Activated CD8-positive, alpha-beta T cell treated with anti-CD3 and anti-CD28 coated beads for 36 hours (primary cell): ENCODE results near the gene ITGB6. TPM values are rescaled to one million over a fixed set of nuclear protein-coding genes. Genes with fewer than 3 reads are reported as not detected.

Source experiments
- ATAC-seq: fragments of 200-7000 bp; cut with Tn5 transposase; one replicate; pipeline ENCODE4 v1.10.0; 2021; ENCODE audit warnings: mild to moderate bottlenecking, moderate library complexity
- CTCF ChIA-PET: fragments of 350-600 bp; sonication (Branson Sonifier 250); formaldehyde crosslinking; loops from one replicate; lab custom pipeline; 2021; ENCODE audit warnings: antibody characterized with exemption; lab: Charles Lee
- POLR2A ChIA-PET: fragments of 350-600 bp; sonication (Branson Sonifier 250); formaldehyde crosslinking; loops from one replicate; lab custom pipeline; 2021; ENCODE audit warnings: antibody characterized with exemption; lab: Charles Lee
- DNase-seq: peaks from one replicate; pipeline ENCODE4 v3.0.0-alpha.2; 2020
- H3K27ac Mint-ChIP-seq: one replicate; pipeline ENCODE4 v1.8.0; 2021; ENCODE audit warnings: mild to moderate bottlenecking, mixed read lengths
- H3K27me3 Mint-ChIP-seq: one replicate; pipeline ENCODE4 v1.8.0; 2021; ENCODE audit warnings: mixed read lengths
- H3K36me3 Mint-ChIP-seq: one replicate; pipeline ENCODE4 v1.8.0; 2021; ENCODE audit warnings: low read depth, mixed read lengths
- H3K4me1 Mint-ChIP-seq: one replicate; pipeline ENCODE4 v1.8.0; 2021; ENCODE audit warnings: low read depth, mixed read lengths
- H3K4me3 Mint-ChIP-seq: one replicate; pipeline ENCODE4 v1.8.0; 2021; ENCODE audit warnings: mild to moderate bottlenecking, moderate library complexity, mixed read lengths
- H3K9me3 Mint-ChIP-seq: one replicate; pipeline ENCODE4 v1.8.0; 2021; ENCODE audit warnings: mixed read lengths
- intact Hi-C: fragments of 100-400 bp; cut with micrococcal nuclease; formaldehyde crosslinking; loops from one replicate; pipeline ENCODE4 v1.10.0; 2022
- total RNA-seq, 2 experiments: library from RNA; stranded (reverse); gene quantifications; one replicate each; pipeline ENCODE4 v1.2.3, GENCODE V29; 2021
- TF ChIP-seq, protein P1 (sequence below): fragments of 200-600 bp; IDR thresholded peaks from one replicate; pipeline ENCODE4 v1.8.0; 2022; ENCODE audit warnings: antibody characterized with exemption, mild to moderate bottlenecking

The ITGB6 gene
- total RNA-seq, 2 experiments from 2014 or later, result not detected

DNA sequence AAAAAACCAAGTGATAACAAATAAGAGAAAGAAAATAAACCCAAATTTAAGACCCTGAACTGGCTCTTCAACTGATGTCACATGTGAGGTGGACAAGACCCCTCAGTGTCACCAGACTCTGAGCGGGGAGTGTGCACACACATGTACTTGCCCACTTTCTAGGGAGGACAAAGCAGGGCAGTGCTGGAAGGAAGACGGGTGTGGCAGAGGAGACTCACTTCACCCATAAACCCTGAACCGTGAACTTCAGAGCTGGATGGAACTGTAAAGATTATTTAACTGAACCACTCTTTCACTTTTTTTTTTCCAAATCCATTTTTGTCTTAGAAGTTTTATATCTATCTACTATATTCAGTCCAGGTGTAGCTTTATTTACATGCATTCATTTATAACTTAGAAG lies 149.9 kb downstream of the ITGB6 start:
- H3K4me3 Mint-ChIP-seq, result no peak overlapping the region
- ATAC-seq (no peak), DNase-seq (no peak)
- no peaks in the 10 kb centered on the region for H3K4me1 Mint-ChIP-seq
- intact Hi-C loops, result no loop called here
- H3K36me3 Mint-ChIP-seq, result no peaks in the 10 kb centered on the region
- CTCF ChIA-PET, result interaction anchor here (0.6 kb wide), 1 partner anchor 202 kb away, joined by 3 read pairs; no protein-coding TSS in a partner anchor
- POLR2A ChIA-PET, result interaction anchor here (1.2 kb wide), 1 partner anchor 8 kb away, joined by 3 read pairs; no protein-coding TSS in a partner anchor
- no peaks in the 10 kb centered on the region for H3K9me3 Mint-ChIP-seq
- no peak overlapping the region for H3K27ac Mint-ChIP-seq
- peaks cover 6% of the 10 kb centered on the region for H3K27me3 Mint-ChIP-seq
- TF ChIP-seq, protein P1, sequence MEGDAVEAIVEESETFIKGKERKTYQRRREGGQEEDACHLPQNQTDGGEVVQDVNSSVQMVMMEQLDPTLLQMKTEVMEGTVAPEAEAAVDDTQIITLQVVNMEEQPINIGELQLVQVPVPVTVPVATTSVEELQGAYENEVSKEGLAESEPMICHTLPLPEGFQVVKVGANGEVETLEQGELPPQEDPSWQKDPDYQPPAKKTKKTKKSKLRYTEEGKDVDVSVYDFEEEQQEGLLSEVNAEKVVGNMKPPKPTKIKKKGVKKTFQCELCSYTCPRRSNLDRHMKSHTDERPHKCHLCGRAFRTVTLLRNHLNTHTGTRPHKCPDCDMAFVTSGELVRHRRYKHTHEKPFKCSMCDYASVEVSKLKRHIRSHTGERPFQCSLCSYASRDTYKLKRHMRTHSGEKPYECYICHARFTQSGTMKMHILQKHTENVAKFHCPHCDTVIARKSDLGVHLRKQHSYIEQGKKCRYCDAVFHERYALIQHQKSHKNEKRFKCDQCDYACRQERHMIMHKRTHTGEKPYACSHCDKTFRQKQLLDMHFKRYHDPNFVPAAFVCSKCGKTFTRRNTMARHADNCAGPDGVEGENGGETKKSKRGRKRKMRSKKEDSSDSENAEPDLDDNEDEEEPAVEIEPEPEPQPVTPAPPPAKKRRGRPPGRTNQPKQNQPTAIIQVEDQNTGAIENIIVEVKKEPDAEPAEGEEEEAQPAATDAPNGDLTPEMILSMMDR, result no peak

Other genes with a start within 250 kb of the ITGB6 start
- gene PLA2R1, start 137.7 kb downstream of the ITGB6 start, total RNA-seq, result not detected